Measurements from ENCODE around the gene GFM1. TPM values are rescaled to one million over a fixed set of nuclear protein-coding genes. Genes with fewer than 3 reads are reported as not detected.
"Not testable (repeated sequence)": the region's sequence is repeated elsewhere in the genome, so short reads cannot be mapped to it uniquely, and the experiment has no call there.

The GFM1 gene
- total RNA-seq, 4 donors from 2014 or later: 36.4 to 46.6 (median 39.0) TPM

DNA sequence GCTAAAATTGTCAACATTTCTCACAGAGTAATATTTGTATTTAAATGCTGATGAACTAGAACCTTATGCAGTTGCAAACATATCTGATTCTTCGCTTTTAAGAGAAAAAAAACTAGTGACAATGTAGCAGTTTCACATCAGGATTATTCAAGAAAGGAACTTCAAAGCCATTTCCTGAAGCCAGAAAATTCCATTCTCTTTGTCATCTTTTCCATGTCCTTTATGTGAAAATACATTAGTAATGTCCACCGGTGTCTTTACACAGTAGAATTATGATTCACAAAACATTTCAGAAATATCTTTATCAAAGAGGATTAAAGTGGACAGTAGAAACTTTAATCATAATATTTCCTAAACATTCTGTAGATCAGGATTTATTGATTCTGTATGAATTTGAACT lies 40.8 kb downstream of the GFM1 start:
- DNase-seq (ENCODE audit: extremely low spot score): no peak
- peaks cover 4 to 47% (median 23%) of the 10 kb centered on the region in 4 donors for H3K36me3 ChIP-seq
- intact Hi-C loops (cut with DNase I): no loop called here
- no peaks in the 10 kb centered on the region for H3K9me3 ChIP-seq
- H3K27ac ChIP-seq (replicated peaks in 1 of 4): no peak overlapping the region
- no peaks in the 10 kb centered on the region for H3K27me3 ChIP-seq
- TF ChIP-seq, protein P1, sequence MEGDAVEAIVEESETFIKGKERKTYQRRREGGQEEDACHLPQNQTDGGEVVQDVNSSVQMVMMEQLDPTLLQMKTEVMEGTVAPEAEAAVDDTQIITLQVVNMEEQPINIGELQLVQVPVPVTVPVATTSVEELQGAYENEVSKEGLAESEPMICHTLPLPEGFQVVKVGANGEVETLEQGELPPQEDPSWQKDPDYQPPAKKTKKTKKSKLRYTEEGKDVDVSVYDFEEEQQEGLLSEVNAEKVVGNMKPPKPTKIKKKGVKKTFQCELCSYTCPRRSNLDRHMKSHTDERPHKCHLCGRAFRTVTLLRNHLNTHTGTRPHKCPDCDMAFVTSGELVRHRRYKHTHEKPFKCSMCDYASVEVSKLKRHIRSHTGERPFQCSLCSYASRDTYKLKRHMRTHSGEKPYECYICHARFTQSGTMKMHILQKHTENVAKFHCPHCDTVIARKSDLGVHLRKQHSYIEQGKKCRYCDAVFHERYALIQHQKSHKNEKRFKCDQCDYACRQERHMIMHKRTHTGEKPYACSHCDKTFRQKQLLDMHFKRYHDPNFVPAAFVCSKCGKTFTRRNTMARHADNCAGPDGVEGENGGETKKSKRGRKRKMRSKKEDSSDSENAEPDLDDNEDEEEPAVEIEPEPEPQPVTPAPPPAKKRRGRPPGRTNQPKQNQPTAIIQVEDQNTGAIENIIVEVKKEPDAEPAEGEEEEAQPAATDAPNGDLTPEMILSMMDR (IDR thresholded peaks at IDR 0.05): no peak
- TF ChIP-seq POLR2A (IDR thresholded peaks at IDR 0.05; ENCODE audit: low read depth) (no peak), EP300 (IDR thresholded peaks at IDR 0.05) (no peak), POLR2AphosphoS5 (IDR thresholded peaks at IDR 0.05) (no peak)
- no peaks in the 10 kb centered on the region for H3K4me1 ChIP-seq
- WGBS: 80% methylated on average over 2 of the region's 2 CpGs
- no peak overlapping the region for H3K4me3 ChIP-seq

DNA sequence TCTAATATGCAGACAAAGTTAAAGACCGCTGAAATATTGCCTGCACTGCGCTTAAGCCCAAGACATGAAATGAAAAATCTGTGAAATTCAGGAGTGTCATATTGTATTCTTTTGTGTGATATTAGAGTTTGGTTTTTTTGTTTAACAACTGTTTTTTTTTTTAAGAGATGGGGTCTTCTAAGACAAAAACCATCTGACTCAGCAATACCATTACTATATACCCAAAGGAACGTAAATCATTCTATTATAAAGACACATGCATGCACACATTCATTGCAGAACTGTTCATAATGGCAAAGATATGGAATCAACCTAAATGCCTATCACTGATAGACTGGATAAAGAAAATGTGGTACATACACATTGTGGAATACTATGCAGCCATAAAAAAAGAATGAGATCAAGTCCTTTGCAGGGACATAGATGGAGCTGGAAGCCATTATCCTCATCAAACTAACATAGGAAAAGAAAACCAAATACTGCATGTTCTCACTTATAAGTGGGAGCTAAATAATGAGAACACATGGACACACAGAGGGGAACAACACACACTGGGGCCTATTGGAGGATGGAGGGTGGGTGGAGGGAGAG lies 49.6 kb downstream of the GFM1 start:
- DNase-seq (ENCODE audit: extremely low spot score); H3K4me1 ChIP-seq; H3K4me3 ChIP-seq; H3K9me3 ChIP-seq; H3K27ac ChIP-seq (replicated peaks in 1 of 4); H3K27me3 ChIP-seq; intact Hi-C loops (cut with DNase I): not testable (repeated sequence)
- 82% methylated on average over 3 of the region's 3 CpGs for WGBS
- H3K36me3 ChIP-seq: peaks cover 0 to 52% (median 24%) of the 10 kb centered on the region in 4 donors

DNA sequence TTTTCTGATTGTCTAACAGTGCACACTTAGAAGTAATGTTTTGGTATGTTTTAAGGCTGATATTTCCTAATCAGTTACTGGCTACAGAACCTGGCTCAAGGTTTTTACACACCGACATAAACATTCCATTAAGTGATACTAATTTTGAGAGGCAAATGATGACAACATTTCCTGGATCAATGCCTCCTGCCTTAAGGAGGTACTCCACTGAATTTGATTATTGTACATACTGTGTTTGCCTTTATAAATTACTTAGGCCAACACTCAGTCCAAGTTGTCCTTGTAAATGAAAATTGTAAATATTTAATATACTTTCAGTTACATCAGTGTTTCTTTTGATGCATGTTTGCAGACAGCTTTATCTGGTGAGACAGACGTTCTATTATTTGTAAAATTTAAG lies 52.3 kb downstream of the GFM1 start:
- H3K4me1 ChIP-seq: peaks cover 0 to 18% (median 7%) of the 10 kb centered on the region in 4 donors
- H3K27me3 ChIP-seq: no peaks in the 10 kb centered on the region
- intact Hi-C loops (cut with DNase I): no loop called here
- no peak overlapping the region for H3K27ac ChIP-seq (replicated peaks in 1 of 4)
- H3K9me3 ChIP-seq: no peaks in the 10 kb centered on the region
- TF ChIP-seq EP300 (IDR thresholded peaks at IDR 0.05) (no peak), POLR2A (IDR thresholded peaks at IDR 0.05; ENCODE audit: low read depth) (no peak), POLR2AphosphoS5 (IDR thresholded peaks at IDR 0.05) (no peak)
- TF ChIP-seq, protein P1 (IDR thresholded peaks at IDR 0.05): no peak
- DNase-seq (ENCODE audit: extremely low spot score): no peak
- 46% methylated on average over 2 of the region's 2 CpGs for WGBS
- H3K4me3 ChIP-seq: no peak overlapping the region
- H3K36me3 ChIP-seq: peaks cover 0 to 35% (median 17%) of the 10 kb centered on the region in 4 donors

DNA sequence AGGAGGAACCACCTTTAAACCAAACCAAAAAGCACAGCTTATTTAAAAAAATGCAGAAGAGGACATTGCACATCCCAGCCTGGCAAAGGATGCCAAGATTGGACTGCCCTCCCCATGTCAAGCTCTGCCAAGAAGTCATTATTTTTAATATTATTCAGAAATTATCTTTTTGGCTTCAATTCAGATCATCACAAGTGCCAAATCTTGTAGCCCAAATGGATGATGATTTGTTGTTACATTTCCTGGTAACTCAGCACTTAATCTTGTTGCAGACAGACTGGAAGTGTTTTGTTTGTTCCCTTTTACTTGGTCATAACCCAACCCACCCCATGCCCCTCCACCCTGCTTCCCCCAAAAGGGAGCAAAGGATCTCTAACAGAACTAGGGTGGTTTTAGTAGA lies 56.2 kb downstream of the GFM1 start:
- TF ChIP-seq EP300 (IDR thresholded peaks at IDR 0.05) (no peak), POLR2AphosphoS5 (IDR thresholded peaks at IDR 0.05) (no peak), POLR2A (IDR thresholded peaks at IDR 0.05; ENCODE audit: low read depth) (no peak)
- TF ChIP-seq, protein P1 (IDR thresholded peaks at IDR 0.05): no peak
- Histone ChIP-seq H3K36me3 (peaks cover 0 to 10% (median 8%) of the 10 kb centered on the region in 4 donors), H3K9me3 (no peaks in the 10 kb centered on the region), H3K4me3 (no peak overlapping the region), H3K27me3 (no peaks in the 10 kb centered on the region), H3K27ac (replicated peaks in 1 of 4) (no peak overlapping the region), H3K4me1 (peaks cover 0 to 19% (median 7%) of the 10 kb centered on the region in 4 donors)
- DNase-seq (ENCODE audit: extremely low spot score): no peak
- intact Hi-C loops (cut with DNase I): no loop called here

DNA sequence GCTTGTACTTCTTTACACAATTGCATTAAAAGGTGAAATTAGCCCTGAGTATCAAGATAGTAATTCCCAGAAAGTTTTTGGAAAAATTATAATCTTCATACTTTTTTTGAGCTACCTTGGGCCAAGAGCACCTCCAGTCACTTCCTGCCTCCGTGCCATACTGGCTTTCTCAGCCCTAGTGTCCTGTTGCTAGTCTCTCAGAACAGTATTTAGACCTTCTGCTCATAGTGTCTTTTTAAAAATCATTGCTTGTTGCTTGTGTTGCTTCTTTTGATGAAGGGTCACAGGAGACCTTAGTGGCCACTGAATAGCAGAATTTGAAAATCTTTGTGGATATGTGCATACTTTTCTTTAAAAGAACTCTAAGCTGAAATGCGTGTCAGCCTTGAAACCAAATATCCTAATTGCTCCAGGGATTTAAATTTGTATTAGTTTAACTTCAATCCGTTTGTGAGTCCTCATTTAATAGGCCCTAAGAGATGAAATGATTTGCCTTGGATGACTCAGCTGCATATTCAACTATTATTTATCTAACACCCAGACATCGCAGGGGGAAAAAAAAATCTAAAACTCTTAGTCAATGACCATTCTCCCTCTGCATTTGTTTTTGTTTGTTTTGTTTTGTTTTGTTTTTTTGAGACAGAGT lies 57.2 kb downstream of the GFM1 start:
- Histone ChIP-seq H3K4me1 (peaks cover 0 to 14% (median 5%) of the 10 kb centered on the region in 4 donors), H3K27ac (replicated peaks in 1 of 4) (no peak overlapping the region), H3K27me3 (no peaks in the 10 kb centered on the region), H3K9me3 (no peaks in the 10 kb centered on the region), H3K36me3 (peaks cover 0 to 11% (median 8%) of the 10 kb centered on the region in 4 donors), H3K4me3 (no peak overlapping the region)
- intact Hi-C loops (cut with DNase I): no loop called here
- no peak for TF ChIP-seq EP300 (IDR thresholded peaks at IDR 0.05)
- TF ChIP-seq POLR2A (IDR thresholded peaks at IDR 0.05; ENCODE audit: low read depth): no peak
- TF ChIP-seq, protein P1 (IDR thresholded peaks at IDR 0.05): no peak
- no peak for TF ChIP-seq POLR2AphosphoS5 (IDR thresholded peaks at IDR 0.05)
- no peak for DNase-seq (ENCODE audit: extremely low spot score)
- 74% methylated on average over 4 of the region's 4 CpGs for WGBS
